Naive thymus-derived CD8-positive, alpha-beta T cell (primary cell): ENCODE results near the gene CHKB. TPM values are rescaled to one million over a fixed set of nuclear protein-coding genes. Genes with fewer than 3 reads are reported as not detected.

Experiments
- ATAC-seq, 2 donors: fragments of 150-1000 bp; cut with Tn5 transposase in 1 of 2; sonication (Bioruptor Pico), chemical (Tn5 transposase) in 1 of 2; 1 replicate in 1 of 2; 2 replicates in 1 of 2; pipeline ENCODE4 v1.10.0; 2021; ENCODE audit warnings: mild to moderate bottlenecking in 2 of 2, moderate library complexity in 2 of 2
- POLR2A ChIA-PET: fragments of 350-600 bp; sonication (Branson Sonifier 250); formaldehyde crosslinking; loops from one replicate; lab custom pipeline; 2021; ENCODE audit warnings: antibody characterized with exemption; lab: Charles Lee
- DNase-seq, 10 donors: peaks; one replicate each; pipeline versions ENCODE4 v3.0.0 to v3.0.0-alpha.2; 2020 to 2022
- H3K27ac Mint-ChIP-seq, 10 donors: one replicate each; pipeline ENCODE4 v1.8.0; 2020 to 2022; ENCODE audit warnings: mild to moderate bottlenecking in 10 of 10, mixed read lengths in 10 of 10, moderate library complexity in 4 of 10, inconsistent platforms in 1 of 10
- H3K27me3 Mint-ChIP-seq, 5 donors: one replicate each; pipeline ENCODE4 v1.8.0; 2021 to 2022; ENCODE audit warnings: mixed read lengths in 5 of 5
- H3K36me3 Mint-ChIP-seq, 3 donors: one replicate each; pipeline ENCODE4 v1.8.0; 2020 to 2022; ENCODE audit warnings: mixed read lengths in 3 of 3, mild to moderate bottlenecking in 2 of 3, inconsistent platforms in 1 of 3
- H3K4me1 Mint-ChIP-seq, 4 donors: one replicate each; pipeline ENCODE4 v1.8.0; 2021 to 2022; ENCODE audit warnings: mixed read lengths in 4 of 4
- H3K4me3 Mint-ChIP-seq, 10 donors: one replicate each; pipeline ENCODE4 v1.8.0; 2020 to 2022; ENCODE audit warnings: mild to moderate bottlenecking in 10 of 10, mixed read lengths in 10 of 10, moderate library complexity in 6 of 10, inconsistent platforms in 1 of 10
- H3K9me3 Mint-ChIP-seq, 9 donors: one replicate each; pipeline ENCODE4 v1.8.0; 2020 to 2022; ENCODE audit warnings: mixed read lengths in 9 of 9, mild to moderate bottlenecking in 3 of 9, inconsistent platforms in 1 of 9, moderate library complexity in 1 of 9
- polyA plus RNA-seq, 3 donors: library from polyadenylated mRNA; unstranded; fragments of 300-500 nt; fragmentation: Illumina TruSeq; gene quantifications; one replicate each; pipeline ENCODE4 v1.2.3, GENCODE V29; 2021
- total RNA-seq, 8 experiments: library from RNA in 2 of 8; stranded (reverse) in 2 of 8; gene quantifications; one replicate each; pipeline ENCODE4 v1.2.3 and lab custom pipeline; 2021 to 2026

CHKB gene
- total and polyA plus RNA-seq, 5 experiments from 2014 or later = 23.0 to 215 (median 26.9) TPM

DNA sequence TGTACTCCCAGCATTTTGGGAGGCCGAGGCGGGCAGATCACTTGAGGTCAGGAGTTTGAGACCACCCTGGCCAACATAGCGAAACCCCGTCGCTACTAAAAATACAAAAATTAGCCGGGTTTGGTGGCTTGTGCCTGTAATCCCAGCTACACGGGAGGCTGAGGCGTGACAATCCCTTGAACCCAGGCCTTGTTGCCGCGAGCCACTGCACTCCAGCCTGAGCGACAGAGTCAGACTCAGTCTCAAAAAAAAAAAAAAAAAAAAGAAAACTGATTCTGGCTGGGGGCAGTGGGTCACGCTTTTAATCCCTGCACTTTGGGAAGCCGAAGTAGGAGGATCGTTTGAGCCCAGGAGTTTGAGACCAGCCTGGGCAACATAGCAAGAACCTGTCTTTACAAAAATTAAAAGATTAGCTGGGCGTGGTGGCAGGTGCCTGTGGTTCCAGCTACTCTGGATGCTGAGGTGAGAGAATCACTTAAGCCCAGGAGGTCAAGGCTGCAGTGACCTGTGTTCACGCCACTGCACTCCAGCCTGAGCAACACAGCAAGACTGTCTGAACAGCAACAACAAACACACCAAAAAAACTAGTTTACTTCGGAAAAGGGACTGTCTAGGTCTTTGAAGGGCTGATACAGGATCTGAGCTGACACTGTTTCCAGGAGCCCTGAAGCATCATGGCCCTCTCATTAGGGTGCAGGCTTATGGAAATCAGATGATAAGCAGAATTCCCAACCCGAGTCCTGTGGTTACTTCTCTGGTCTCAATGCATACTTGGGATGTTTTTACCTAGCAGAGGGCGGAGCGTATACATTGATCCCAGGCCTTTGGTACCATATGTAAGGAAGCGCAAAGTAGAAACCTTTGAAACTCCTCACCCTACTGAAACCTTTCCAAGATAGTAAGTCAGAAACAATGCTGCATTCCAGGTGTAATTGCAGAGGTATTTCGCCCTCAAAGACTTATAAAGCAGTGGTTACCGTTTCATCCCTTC lies 1.8 kb upstream of the CHKB start:
- POLR2A ChIA-PET = interaction anchor here (0.5 to 3.2 kb wide), 7 partner anchors 9 to 132 kb away, joined by 3 to 25 read pairs (median 6); partner anchors contain the start of genes LMF2, NCAPH2 and SYCE3
- H3K9me3 Mint-ChIP-seq = no peaks in the 10 kb centered on the region
- H3K27ac Mint-ChIP-seq = peak overlapping the region in 2 of 10 donors; percentile 28 to 56
- ATAC-seq = no peak
- H3K36me3 Mint-ChIP-seq = peaks cover 0 to 12% (median 0%) of the 10 kb centered on the region in 3 donors
- peaks cover 9 to 35% (median 28%) of the 10 kb centered on the region in 4 donors for H3K4me1 Mint-ChIP-seq
- DNase-seq = no peak
- peak overlapping the region; percentile 22 to 98 (median 91) for H3K4me3 Mint-ChIP-seq
- H3K27me3 Mint-ChIP-seq = no peaks in the 10 kb centered on the region

- H3K4me1 Mint-ChIP-seq = peaks cover 9 to 39% (median 31%) of the 10 kb centered on the region in 4 donors
- POLR2A ChIA-PET = interaction anchor here (0.7 to 3.2 kb wide), 10 partner anchors 9 to 75 kb away, joined by 3 to 51 read pairs (median 12); partner anchors contain the start of genes LMF2, NCAPH2, SCO2 and SYCE3
- H3K4me3 Mint-ChIP-seq = peak overlapping the region; percentile 77 to 98 (median 94)
- H3K9me3 Mint-ChIP-seq = no peaks in the 10 kb centered on the region
- H3K27ac Mint-ChIP-seq = peak overlapping the region; percentile 28 to 94 (median 78)
- ATAC-seq (peak; percentile 13 to 22), DNase-seq (no peak)
- H3K36me3 Mint-ChIP-seq = peaks cover 0 to 14% (median 0%) of the 10 kb centered on the region in 3 donors
- H3K27me3 Mint-ChIP-seq = no peaks in the 10 kb centered on the region
These were observed 729 bp upstream of the CHKB start for GRCh38 chr22:50583294-50583861.

DNA sequence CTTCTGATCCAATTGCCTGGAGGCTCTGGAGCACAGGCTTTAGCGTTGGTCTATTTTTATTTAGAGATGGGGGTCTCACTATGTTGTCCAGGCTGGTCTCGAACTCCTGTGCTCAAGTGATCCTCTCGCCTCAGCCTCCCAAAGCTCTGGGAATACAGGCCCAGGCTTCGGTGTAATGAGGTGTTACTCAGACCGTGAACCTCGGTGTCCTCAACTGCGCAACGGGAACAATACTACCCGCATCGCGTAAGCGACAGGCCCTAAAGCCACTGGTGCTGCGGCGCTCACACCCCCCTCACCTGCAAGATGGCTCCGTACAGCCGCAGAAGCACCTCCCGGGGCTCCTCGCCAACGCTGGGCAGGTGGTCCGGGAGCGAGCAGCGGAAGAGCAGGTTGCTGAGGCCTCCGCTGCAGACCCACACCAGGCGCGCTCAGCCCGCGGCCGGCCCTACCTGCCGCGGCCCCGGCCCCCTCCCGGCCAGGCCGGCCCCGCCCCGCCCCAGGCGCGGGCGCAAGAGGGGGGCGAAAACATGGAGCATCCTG lies 628 bp downstream of the CHKB start:
- peaks cover 12 to 46% (median 38%) of the 10 kb centered on the region in 4 donors for H3K4me1 Mint-ChIP-seq
- POLR2A ChIA-PET = interaction anchor here (1.0 to 3.2 kb wide), 10 partner anchors 17 to 89 kb away, joined by 3 to 51 read pairs (median 12); partner anchors contain the start of genes ARSA, LMF2, NCAPH2 and SCO2
- H3K4me3 Mint-ChIP-seq = peak overlapping the region; percentile 68 to 98 (median 92)
- H3K27me3 Mint-ChIP-seq = no peaks in the 10 kb centered on the region
- H3K27ac Mint-ChIP-seq = peak overlapping the region in 9 of 10 donors; percentile 48 to 98 (median 94)
- peak in 4 of 10 donors; percentile 11 to 46 (median 26) for DNase-seq
- peak in 1 of 2 donors; percentile 7 for ATAC-seq
- peaks cover 0 to 18% (median 0%) of the 10 kb centered on the region in 3 donors for H3K36me3 Mint-ChIP-seq
- H3K9me3 Mint-ChIP-seq = no peaks in the 10 kb centered on the region

- peak overlapping the region; percentile 68 to 98 (median 86) for H3K4me3 Mint-ChIP-seq
- no peaks in the 10 kb centered on the region for H3K27me3 Mint-ChIP-seq
- H3K27ac Mint-ChIP-seq = peak overlapping the region in 8 of 10 donors; percentile 56 to 98 (median 88)
These were observed 1.4 kb downstream of the CHKB start for GRCh38 chr22:50581031-50581949.

DNA sequence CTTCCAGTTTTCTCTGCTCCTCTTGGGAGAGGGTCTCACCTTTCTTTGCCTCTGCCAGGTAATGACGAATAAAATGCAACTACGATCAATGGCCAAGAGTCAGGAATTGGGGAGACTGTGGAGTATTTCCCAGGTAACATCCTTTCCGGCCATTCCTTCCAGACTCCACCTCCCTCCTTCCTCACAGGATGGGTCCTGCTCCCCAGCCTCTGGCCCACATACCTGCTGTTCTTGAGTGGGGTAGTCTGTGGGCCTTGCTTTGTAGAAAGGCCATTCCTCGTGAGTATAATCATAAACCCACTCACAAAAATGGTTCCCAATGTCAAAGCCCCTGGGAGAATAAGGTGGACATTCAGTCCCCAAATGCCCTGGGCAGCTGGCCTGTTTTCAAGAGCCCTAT lies 2.9 kb downstream of the CHKB start:
- peaks cover 12 to 46% (median 40%) of the 10 kb centered on the region in 4 donors for H3K4me1 Mint-ChIP-seq
- peak overlapping the region in 3 of 10 donors; percentile 22 to 49 (median 37) for H3K27ac Mint-ChIP-seq
- H3K36me3 Mint-ChIP-seq = peaks cover 0 to 22% (median 0%) of the 10 kb centered on the region in 3 donors
- no peak for DNase-seq
- POLR2A ChIA-PET = interaction anchor here (1.0 to 3.2 kb wide), 2 partner anchors 41 kb away, joined by 4 to 26 read pairs; no protein-coding TSS in a partner anchor
- peak overlapping the region in 3 of 10 donors; percentile 7 to 56 (median 22) for H3K4me3 Mint-ChIP-seq
- H3K9me3 Mint-ChIP-seq = no peaks in the 10 kb centered on the region
- H3K27me3 Mint-ChIP-seq = no peaks in the 10 kb centered on the region
- ATAC-seq = no peak

More at GRCh38 chr22:50581031-50581949, 1.4 kb downstream of the CHKB start:
- Mint-ChIP-seq H3K4me1 (peaks cover 12 to 46% (median 40%) of the 10 kb centered on the region in 4 donors), H3K9me3 (no peaks in the 10 kb centered on the region), H3K36me3 (peaks cover 0 to 18% (median 0%) of the 10 kb centered on the region in 3 donors)
- no peak for ATAC-seq
- no peak for DNase-seq
- POLR2A ChIA-PET = interaction anchor here (1.0 to 3.2 kb wide), 8 partner anchors 17 to 90 kb away, joined by 3 to 51 read pairs (median 9); partner anchors contain the start of genes LMF2, NCAPH2, SCO2 and SYCE3

- POLR2A ChIA-PET = interaction anchor here (0.6 to 3.2 kb wide), 7 partner anchors 9 to 220 kb away, joined by 3 to 26 read pairs (median 4); partner anchors contain the start of gene SYCE3
- Mint-ChIP-seq H3K36me3 (peaks cover 0 to 22% (median 4%) of the 10 kb centered on the region in 3 donors), H3K9me3 (no peaks in the 10 kb centered on the region), H3K27ac (peak overlapping the region in 1 of 10 donors; percentile 34), H3K4me1 (peaks cover 12 to 44% (median 38%) of the 10 kb centered on the region in 4 donors), H3K27me3 (no peaks in the 10 kb centered on the region), H3K4me3 (peak overlapping the region in 2 of 10 donors; percentile 31 to 38)
- no peak for ATAC-seq
- DNase-seq = no peak
These were observed 3.8 kb downstream of the CHKB start for GRCh38 chr22:50578776-50579310.

GRCh38 chr22:50577987-50578775 lies 4.5 kb downstream of the CHKB start, which contains the start of gene CPT1B:
TSS of gene CPT1B (minus strand) at chr22:50578427. CDS start at chr22:50577915, 512 bp downstream.
- DNase-seq (no peak), ATAC-seq (no peak)
- Mint-ChIP-seq H3K4me3 (peak within 1 kb of the TSS in 9 of 10 donors; percentile 15 to 61 (median 56)), H3K27ac (peak within 1 kb of the TSS in 3 of 10 donors; percentile 26 to 72 (median 34)), H3K27me3 (no peaks in the 10 kb centered on the region), H3K4me1 (peaks cover 8 to 37% (median 32%) of the 10 kb centered on the region in 4 donors), H3K9me3 (no peaks in the 10 kb centered on the region), H3K36me3 (peaks cover 0 to 22% (median 4%) of the 10 kb centered on the region in 3 donors)
- POLR2A ChIA-PET = interaction anchor here (0.6 to 3.2 kb wide), 7 partner anchors 9 to 219 kb away, joined by 3 to 26 read pairs (median 4); partner anchors contain the start of gene SYCE3

DNA sequence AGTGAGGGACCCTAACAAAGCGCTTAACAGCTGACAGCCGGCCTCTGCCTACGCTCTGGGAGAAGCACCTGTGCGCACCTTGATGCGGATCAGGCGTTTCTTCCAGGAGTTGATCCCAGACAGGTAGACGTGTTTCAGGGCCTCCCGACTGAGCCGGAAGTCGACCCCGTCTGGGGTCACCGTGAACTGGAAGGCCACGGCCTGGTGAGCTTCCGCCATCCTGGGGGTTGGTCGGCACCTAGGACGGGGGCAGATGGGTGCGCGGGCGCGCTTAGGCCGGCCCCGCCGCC lies 5.0 kb downstream of the CHKB start:
- H3K36me3 Mint-ChIP-seq = peaks cover 0 to 22% (median 4%) of the 10 kb centered on the region in 3 donors

DNA sequence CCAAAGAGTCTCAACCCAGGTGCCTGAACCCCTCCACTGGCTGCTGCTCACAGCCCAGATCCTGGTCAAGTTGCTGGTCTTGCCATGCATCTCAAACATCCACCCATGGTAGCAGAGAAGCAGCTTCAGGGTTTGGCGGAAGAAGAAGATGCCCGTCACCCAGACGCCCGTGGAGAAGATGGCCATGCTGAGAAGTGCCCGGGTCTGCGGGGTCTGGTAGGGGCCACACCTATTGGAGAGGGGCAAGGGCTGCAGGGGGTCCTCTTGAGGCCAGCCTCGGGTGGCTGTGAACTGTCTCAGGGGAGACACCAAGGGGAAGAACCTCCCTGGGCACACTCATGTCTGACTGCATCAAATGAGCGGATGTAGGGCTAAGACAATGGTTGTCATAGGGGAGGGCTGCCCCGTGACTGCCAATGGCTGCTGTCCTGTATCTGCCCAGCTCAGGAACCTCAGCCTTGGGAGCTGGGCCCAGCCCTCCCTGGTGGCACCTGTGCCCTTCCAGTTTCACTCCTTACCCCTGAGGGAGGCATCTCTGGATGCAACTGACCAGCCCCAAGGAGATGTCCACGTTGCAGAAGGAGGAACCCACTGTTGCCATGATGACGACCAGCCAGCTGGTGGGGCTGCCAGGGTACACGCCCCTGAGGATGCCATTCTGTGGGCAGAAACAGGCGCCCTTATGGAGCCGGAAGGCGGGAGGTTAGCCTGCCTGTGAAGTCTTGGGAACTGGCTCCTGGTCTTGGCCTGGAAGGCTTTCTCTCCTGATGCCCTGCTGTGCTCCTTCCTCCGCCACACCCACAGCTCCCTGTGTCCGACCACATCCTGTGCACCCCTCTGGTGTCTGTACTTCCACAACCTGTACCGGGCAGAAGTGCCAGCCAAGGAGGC lies 5.6 kb downstream of the CHKB start:
- Mint-ChIP-seq H3K4me3 (peak overlapping the region in 7 of 10 donors; percentile 14 to 61 (median 57)), H3K4me1 (peaks cover 8 to 35% (median 29%) of the 10 kb centered on the region in 4 donors), H3K9me3 (no peaks in the 10 kb centered on the region), H3K27me3 (no peaks in the 10 kb centered on the region), H3K36me3 (peaks cover 0 to 22% (median 4%) of the 10 kb centered on the region in 3 donors), H3K27ac (peak overlapping the region in 3 of 10 donors; percentile 24 to 72 (median 26))
- DNase-seq (no peak), ATAC-seq (no peak)
- POLR2A ChIA-PET = interaction anchor here (0.7 to 3.2 kb wide), 5 partner anchors 8 to 43 kb away, joined by 4 to 26 read pairs (median 5); no protein-coding TSS in a partner anchor

More for the DNA sequence above, 5.0 kb downstream of the CHKB start:
- POLR2A ChIA-PET = interaction anchor here (0.7 to 3.2 kb wide), 5 partner anchors 8 to 43 kb away, joined by 4 to 26 read pairs (median 5); no protein-coding TSS in a partner anchor
- no peaks in the 10 kb centered on the region for H3K9me3 Mint-ChIP-seq
- H3K27ac Mint-ChIP-seq = peak overlapping the region in 2 of 10 donors; percentile 26 to 72
- no peaks in the 10 kb centered on the region for H3K27me3 Mint-ChIP-seq
- DNase-seq (no peak), ATAC-seq (no peak)
- peak overlapping the region in 7 of 10 donors; percentile 15 to 61 (median 57) for H3K4me3 Mint-ChIP-seq
- peaks cover 8 to 35% (median 29%) of the 10 kb centered on the region in 4 donors for H3K4me1 Mint-ChIP-seq
